Measurements from ENCODE around the gene PLXNA4. TPM values are rescaled to one million over a fixed set of nuclear protein-coding genes. Genes with fewer than 3 reads are reported as not detected.

Gene PLXNA4
- total and polyA plus RNA-seq, 2 experiments from 2014 or later: 0.08 to 0.80 TPM

- ATAC-seq: no peak
- H3K27ac Mint-ChIP-seq: no peak overlapping the region
Observed at GRCh38 chr7:132279718-132280117, 296.6 kb downstream of the PLXNA4 start.

More at GRCh38 chr7:132279718-132280117, 296.6 kb downstream of the PLXNA4 start:
- DNase-seq (ENCODE audit: low spot score): no peak
- H3K4me1 Mint-ChIP-seq: peaks cover 17% of the 10 kb centered on the region
- Histone ChIP-seq H3K27ac (ENCODE audit: low read depth) (no peak overlapping the region), H3K4me2 (no peak overlapping the region), H3F3A (replicated peaks; ENCODE audit: low read depth) (no peaks in the 10 kb centered on the region), H3K27me3 (ENCODE audit: insufficient read depth) (no peaks in the 10 kb centered on the region), H3K4me3 (no peak overlapping the region), H3K36me3 (ENCODE audit: insufficient read depth) (no peaks in the 10 kb centered on the region), H3K4me1 (ENCODE audit: insufficient read depth) (peaks cover 7% of the 10 kb centered on the region), H4K20me1 (replicated peaks; ENCODE audit: insufficient read depth) (no peaks in the 10 kb centered on the region), H3K79me2 (replicated peaks; ENCODE audit: insufficient read depth) (no peaks in the 10 kb centered on the region), H3K9me2 (ENCODE audit: insufficient read depth) (no peaks in the 10 kb centered on the region), H2AFZ (no peak overlapping the region)
- no peaks in the 10 kb centered on the region for H3K36me3 Mint-ChIP-seq (ENCODE audit: low read depth)
- TF ChIP-seq, protein P1, sequence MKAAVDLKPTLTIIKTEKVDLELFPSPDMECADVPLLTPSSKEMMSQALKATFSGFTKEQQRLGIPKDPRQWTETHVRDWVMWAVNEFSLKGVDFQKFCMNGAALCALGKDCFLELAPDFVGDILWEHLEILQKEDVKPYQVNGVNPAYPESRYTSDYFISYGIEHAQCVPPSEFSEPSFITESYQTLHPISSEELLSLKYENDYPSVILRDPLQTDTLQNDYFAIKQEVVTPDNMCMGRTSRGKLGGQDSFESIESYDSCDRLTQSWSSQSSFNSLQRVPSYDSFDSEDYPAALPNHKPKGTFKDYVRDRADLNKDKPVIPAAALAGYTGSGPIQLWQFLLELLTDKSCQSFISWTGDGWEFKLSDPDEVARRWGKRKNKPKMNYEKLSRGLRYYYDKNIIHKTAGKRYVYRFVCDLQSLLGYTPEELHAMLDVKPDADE (IDR thresholded peaks at IDR 0.05): no peak
- TF ChIP-seq ZNF331 (CRISPR knock-in tag; IDR thresholded peaks at IDR 0.05; ENCODE audit: low read depth) (no peak), CREB1 (CRISPR knock-in tag; IDR thresholded peaks at IDR 0.05; ENCODE audit: low read depth) (no peak), STAT1 (IDR thresholded peaks at IDR 0.05; ENCODE audit: unreplicated experiment) (no peak), POLR2AphosphoS5 (IDR thresholded peaks at IDR 0.05; ENCODE audit: low read depth) (no peak), CTCF (conservative IDR thresholded peaks at IDR 0.05; ENCODE audit: low read depth in 2 of 2) (no peak), EZH2phosphoT487 (IDR thresholded peaks at IDR 0.05; ENCODE audit: unreplicated experiment) (no peak), JUNB (IDR thresholded peaks at IDR 0.05; ENCODE audit: unreplicated experiment) (no peak), ZNF114 (CRISPR knock-in tag; IDR thresholded peaks at IDR 0.05) (no peak), NANOG (IDR thresholded peaks at IDR 0.05; ENCODE audit: borderline replicate concordance) (no peak), EZH2 (IDR thresholded peaks at IDR 0.05; ENCODE audit: low read depth, unreplicated experiment) (no peak)
- TF ChIP-seq, protein P2, sequence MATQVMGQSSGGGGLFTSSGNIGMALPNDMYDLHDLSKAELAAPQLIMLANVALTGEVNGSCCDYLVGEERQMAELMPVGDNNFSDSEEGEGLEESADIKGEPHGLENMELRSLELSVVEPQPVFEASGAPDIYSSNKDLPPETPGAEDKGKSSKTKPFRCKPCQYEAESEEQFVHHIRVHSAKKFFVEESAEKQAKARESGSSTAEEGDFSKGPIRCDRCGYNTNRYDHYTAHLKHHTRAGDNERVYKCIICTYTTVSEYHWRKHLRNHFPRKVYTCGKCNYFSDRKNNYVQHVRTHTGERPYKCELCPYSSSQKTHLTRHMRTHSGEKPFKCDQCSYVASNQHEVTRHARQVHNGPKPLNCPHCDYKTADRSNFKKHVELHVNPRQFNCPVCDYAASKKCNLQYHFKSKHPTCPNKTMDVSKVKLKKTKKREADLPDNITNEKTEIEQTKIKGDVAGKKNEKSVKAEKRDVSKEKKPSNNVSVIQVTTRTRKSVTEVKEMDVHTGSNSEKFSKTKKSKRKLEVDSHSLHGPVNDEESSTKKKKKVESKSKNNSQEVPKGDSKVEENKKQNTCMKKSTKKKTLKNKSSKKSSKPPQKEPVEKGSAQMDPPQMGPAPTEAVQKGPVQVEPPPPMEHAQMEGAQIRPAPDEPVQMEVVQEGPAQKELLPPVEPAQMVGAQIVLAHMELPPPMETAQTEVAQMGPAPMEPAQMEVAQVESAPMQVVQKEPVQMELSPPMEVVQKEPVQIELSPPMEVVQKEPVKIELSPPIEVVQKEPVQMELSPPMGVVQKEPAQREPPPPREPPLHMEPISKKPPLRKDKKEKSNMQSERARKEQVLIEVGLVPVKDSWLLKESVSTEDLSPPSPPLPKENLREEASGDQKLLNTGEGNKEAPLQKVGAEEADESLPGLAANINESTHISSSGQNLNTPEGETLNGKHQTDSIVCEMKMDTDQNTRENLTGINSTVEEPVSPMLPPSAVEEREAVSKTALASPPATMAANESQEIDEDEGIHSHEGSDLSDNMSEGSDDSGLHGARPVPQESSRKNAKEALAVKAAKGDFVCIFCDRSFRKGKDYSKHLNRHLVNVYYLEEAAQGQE (IDR thresholded peaks at IDR 0.05; ENCODE audit: unreplicated experiment): no peak
- TF ChIP-seq, protein P3, sequence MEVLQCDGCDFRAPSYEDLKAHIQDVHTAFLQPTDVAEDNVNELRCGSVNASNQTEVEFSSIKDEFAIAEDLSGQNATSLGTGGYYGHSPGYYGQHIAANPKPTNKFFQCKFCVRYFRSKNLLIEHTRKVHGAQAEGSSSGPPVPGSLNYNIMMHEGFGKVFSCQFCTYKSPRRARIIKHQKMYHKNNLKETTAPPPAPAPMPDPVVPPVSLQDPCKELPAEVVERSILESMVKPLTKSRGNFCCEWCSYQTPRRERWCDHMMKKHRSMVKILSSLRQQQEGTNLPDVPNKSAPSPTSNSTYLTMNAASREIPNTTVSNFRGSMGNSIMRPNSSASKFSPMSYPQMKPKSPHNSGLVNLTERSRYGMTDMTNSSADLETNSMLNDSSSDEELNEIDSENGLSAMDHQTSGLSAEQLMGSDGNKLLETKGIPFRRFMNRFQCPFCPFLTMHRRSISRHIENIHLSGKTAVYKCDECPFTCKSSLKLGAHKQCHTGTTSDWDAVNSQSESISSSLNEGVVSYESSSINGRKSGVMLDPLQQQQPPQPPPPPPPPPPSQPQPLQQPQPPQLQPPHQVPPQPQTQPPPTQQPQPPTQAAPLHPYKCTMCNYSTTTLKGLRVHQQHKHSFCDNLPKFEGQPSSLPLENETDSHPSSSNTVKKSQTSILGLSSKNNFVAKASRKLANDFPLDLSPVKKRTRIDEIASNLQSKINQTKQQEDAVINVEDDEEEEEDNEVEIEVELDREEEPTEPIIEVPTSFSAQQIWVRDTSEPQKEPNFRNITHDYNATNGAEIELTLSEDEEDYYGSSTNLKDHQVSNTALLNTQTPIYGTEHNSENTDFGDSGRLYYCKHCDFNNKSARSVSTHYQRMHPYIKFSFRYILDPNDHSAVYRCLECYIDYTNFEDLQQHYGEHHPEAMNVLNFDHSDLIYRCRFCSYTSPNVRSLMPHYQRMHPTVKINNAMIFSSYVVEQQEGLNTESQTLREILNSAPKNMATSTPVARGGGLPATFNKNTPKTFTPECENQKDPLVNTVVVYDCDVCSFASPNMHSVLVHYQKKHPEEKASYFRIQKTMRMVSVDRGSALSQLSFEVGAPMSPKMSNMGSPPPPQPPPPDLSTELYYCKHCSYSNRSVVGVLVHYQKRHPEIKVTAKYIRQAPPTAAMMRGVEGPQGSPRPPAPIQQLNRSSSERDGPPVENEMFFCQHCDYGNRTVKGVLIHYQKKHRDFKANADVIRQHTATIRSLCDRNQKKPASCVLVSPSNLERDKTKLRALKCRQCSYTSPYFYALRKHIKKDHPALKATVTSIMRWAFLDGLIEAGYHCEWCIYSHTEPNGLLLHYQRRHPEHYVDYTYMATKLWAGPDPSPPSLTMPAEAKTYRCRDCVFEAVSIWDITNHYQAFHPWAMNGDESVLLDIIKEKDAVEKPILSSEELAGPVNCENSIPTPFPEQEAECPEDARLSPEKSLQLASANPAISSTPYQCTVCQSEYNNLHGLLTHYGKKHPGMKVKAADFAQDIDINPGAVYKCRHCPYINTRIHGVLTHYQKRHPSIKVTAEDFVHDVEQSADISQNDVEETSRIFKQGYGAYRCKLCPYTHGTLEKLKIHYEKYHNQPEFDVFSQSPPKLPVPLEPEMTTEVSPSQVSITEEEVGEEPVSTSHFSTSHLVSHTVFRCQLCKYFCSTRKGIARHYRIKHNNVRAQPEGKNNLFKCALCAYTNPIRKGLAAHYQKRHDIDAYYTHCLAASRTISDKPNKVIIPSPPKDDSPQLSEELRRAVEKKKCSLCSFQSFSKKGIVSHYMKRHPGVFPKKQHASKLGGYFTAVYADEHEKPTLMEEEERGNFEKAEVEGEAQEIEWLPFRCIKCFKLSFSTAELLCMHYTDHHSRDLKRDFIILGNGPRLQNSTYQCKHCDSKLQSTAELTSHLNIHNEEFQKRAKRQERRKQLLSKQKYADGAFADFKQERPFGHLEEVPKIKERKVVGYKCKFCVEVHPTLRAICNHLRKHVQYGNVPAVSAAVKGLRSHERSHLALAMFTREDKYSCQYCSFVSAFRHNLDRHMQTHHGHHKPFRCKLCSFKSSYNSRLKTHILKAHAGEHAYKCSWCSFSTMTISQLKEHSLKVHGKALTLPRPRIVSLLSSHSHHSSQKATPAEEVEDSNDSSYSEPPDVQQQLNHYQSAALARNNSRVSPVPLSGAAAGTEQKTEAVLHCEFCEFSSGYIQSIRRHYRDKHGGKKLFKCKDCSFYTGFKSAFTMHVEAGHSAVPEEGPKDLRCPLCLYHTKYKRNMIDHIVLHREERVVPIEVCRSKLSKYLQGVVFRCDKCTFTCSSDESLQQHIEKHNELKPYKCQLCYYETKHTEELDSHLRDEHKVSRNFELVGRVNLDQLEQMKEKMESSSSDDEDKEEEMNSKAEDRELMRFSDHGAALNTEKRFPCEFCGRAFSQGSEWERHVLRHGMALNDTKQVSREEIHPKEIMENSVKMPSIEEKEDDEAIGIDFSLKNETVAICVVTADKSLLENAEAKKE (CRISPR knock-in tag; IDR thresholded peaks at IDR 0.05): no peak
- H3K4me3 Mint-ChIP-seq: no peak overlapping the region
- H3K9me3 Mint-ChIP-seq: no peaks in the 10 kb centered on the region
- no peaks in the 10 kb centered on the region for H3K27me3 Mint-ChIP-seq (ENCODE audit: insufficient read depth, low read depth, poor library complexity)

Measured in GM23338 (cell line).